Right ventricle myocardium inferior (tissue), 1 donor: Measurements from ENCODE around the gene PUSL1. TPM values are rescaled to one million over a fixed set of nuclear protein-coding genes. Genes with fewer than 3 reads are reported as not detected.
"Not testable (repeated sequence)": the region's sequence is repeated elsewhere in the genome, so short reads cannot be mapped to it uniquely, and the experiment has no call there.

Source experiments
- ATAC-seq: fragments of 200-7000 bp; cut with Tn5 transposase; one replicate; pipeline ENCODE4 v1.9.1; 2020; ENCODE audit warnings: mild to moderate bottlenecking, moderate library complexity
- DNase-seq: peaks from one replicate; pipeline ENCODE4 v3.0.0; 2021; ENCODE audit errors: missing footprints
- intact Hi-C: fragments of 100-400 bp; cut with DNase I; formaldehyde crosslinking; loops from one replicate; pipeline ENCODE4 v1.11.0; 2022
- total RNA-seq: library from RNA; stranded (reverse); fragmentation: NEBNext Ultra II Directional; extraction: Animal tissue kit (Norgen Biotek cat#: 25700); gene quantifications from one replicate; pipeline ENCODE4 v1.2.1, GENCODE V29; 2021
- donor health status: DM: no; HTN: yes; CAD: no; lungs with severe emphysema.

Gene PUSL1
- total RNA-seq, 1 donor from 2014 or later: 10.3 TPM

GRCh38 chr1:1315435-1315954, 7.1 kb downstream of the PUSL1 start:
- ATAC-seq (no peak), DNase-seq (no peak)
- intact Hi-C loops: no loop called here

- ATAC-seq, DNase-seq, intact Hi-C loops: not testable (repeated sequence)
Observed at GRCh38 chr1:1316199-1316598, 7.8 kb downstream of the PUSL1 start.

- intact Hi-C loops: no loop called here
- no peak for ATAC-seq
- no peak for DNase-seq
Observed at GRCh38 chr1:1317420-1317819, 9.0 kb downstream of the PUSL1 start.

- ATAC-seq: peak; percentile 85
- intact Hi-C loops: no loop called here
- DNase-seq: peak; percentile 85
Observed at GRCh38 chr1:1318131-1318652, 9.8 kb downstream of the PUSL1 start.

- intact Hi-C loops: no loop called here
- DNase-seq (no peak), ATAC-seq (no peak)
Observed at GRCh38 chr1:1318777-1319645, 10.6 kb downstream of the PUSL1 start.

GRCh38 chr1:1319646-1319941, 11.2 kb downstream of the PUSL1 start:
- no peak for ATAC-seq

GRCh38 chr1:1320666-1321448, 12.5 kb downstream of the PUSL1 start:
- intact Hi-C loops: no loop called here
- no peak for DNase-seq
- ATAC-seq: no peak

More at GRCh38 chr1:1319646-1319941, 11.2 kb downstream of the PUSL1 start:
- intact Hi-C loops: no loop called here
- no peak for DNase-seq

GRCh38 chr1:1321477-1321876, 13.1 kb downstream of the PUSL1 start:
- no peak for DNase-seq
- ATAC-seq: no peak
- intact Hi-C loops: no loop called here

- no peak for DNase-seq
- intact Hi-C loops: no loop called here
Observed at GRCh38 chr1:1322418-1322817, 14.0 kb downstream of the PUSL1 start.

GRCh38 chr1:1322952-1323351, 14.6 kb downstream of the PUSL1 start:
- ATAC-seq (no peak), DNase-seq (no peak)
- intact Hi-C loops: no loop called here

More at GRCh38 chr1:1322418-1322817, 14.0 kb downstream of the PUSL1 start:
- no peak for ATAC-seq

GRCh38 chr1:1324084-1324523, 15.7 kb downstream of the PUSL1 start:
- ATAC-seq (no peak), DNase-seq (no peak)
- intact Hi-C loops: loop anchor here (2.0 kb wide), 1 partner anchor 23 kb away; no protein-coding TSS in a partner anchor

- DNase-seq (peak; percentile 96), ATAC-seq (peak; percentile 81)
- intact Hi-C loops: loop anchor here (2.0 kb wide), 1 partner anchor 22 kb away; no protein-coding TSS in a partner anchor
Observed at GRCh38 chr1:1324524-1325287, 16.3 kb downstream of the PUSL1 start, which contains the start of the genes CPTP and INTS11. CPTP (plus strand) TSS chr1:1324802; CDS start chr1:1326911, 2,109 bp downstream. INTS11 (minus strand) TSS chr1:1324660; CDS start chr1:1324608, 52 bp downstream.

GRCh38 chr1:1325288-1326074, 17.1 kb downstream of the PUSL1 start:
- DNase-seq (no peak), ATAC-seq (no peak)
- intact Hi-C loops: loop anchor here (2.0 kb wide), 1 partner anchor 21 kb away; no protein-coding TSS in a partner anchor

- no peak for DNase-seq
- intact Hi-C loops: no loop called here
- no peak for ATAC-seq
Observed at GRCh38 chr1:1326075-1326605, 17.7 kb downstream of the PUSL1 start.

- intact Hi-C loops: no loop called here
- DNase-seq (no peak), ATAC-seq (no peak)
Observed at GRCh38 chr1:1327291-1327690, 18.9 kb downstream of the PUSL1 start.

- intact Hi-C loops: no loop called here
- no peak for DNase-seq
- no peak for ATAC-seq
Observed at GRCh38 chr1:1328254-1328653, 19.9 kb downstream of the PUSL1 start.
